Suppressor macrophage treated with lipopolysaccharide for 1 hour (primary cell): ENCODE data around the gene OSER1.
"Not testable (repeated sequence)": the region's sequence is repeated elsewhere in the genome, so short reads cannot be mapped to it uniquely, and the experiment has no call there.

Experiments
- DNase-seq, 3 donors: peaks; one replicate each; pipeline ENCODE4 v3.0.0-alpha.2; 2020 to 2022

The OSER1 gene

DNA sequence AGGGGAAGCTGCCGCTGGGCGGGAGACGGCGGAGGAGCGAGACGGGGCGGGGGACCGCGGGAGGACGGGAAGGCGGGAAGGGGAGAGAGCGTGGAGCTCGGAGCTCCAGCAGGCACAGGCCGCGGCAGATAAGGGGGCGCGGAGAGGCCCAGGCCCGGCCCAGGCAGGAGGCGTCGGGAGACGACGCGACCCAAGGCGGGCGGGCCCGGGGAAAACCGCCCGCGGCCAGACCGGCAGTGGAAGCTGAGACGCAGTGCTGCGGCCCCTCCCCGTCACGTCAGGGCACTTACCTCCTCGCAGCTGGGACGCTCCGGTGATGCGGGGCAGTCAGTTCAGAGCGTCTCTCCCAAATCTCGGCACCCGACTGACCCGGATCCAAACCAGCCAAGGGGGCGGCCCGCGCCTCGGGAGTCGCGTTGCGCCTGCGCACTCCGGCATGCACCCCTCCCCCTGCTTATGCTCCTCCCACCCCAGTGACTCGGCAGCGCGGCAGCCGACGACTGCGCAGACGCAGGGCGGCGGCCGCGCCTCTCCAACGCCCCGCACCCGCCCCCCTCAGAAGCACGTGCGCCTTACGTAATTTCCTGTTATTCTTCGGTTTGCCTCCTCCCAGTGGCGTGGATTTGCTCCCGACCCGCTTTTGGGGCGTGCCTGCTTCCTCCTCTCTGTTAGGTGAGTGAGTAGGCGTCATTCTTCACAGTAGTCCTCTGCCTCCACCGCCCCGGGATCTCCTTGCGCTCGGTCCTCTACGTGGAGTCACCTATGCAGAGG lies at the start of gene OSER1:
OSER1 (minus strand) TSS at position 366 of the 771 bp plus-strand sequence. CDS start 3,814 bp downstream, outside the sequence.
- peak; percentile 98 to 99 (median 99) for DNase-seq

DNA sequence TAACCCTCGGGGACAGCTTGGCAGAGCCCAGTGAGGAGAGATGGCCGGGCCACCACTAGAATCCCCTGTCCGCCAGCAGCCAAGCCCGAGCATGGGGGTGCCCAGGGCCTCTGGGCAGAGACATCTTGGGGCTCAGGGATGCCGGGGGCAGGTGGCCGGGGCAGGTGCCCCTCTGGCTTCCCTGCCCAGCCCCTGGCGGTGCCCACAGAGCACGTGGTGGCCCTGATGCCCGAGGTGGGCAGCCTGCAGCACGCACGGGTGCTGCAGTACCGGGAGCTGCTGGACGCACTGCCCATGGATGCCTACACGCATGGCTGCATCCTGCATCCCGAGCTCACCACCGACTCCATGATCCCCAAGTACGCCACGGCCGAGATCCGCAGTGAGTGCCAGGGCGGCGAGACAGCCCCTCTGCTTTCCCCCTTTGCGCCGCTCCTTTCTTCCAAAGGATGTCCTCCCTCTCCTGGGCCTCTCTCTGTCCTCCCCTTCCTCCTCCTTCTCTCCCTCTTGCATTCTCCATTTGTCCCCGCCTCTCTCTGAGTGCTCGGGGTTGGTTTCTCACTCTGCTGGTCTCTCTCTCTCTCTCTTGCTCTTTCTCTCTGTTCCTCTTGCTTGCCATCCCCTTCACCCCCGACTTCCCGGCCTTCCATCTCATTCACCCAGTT lies 47.8 kb upstream of the OSER1 start:
- DNase-seq: no peak

DNA sequence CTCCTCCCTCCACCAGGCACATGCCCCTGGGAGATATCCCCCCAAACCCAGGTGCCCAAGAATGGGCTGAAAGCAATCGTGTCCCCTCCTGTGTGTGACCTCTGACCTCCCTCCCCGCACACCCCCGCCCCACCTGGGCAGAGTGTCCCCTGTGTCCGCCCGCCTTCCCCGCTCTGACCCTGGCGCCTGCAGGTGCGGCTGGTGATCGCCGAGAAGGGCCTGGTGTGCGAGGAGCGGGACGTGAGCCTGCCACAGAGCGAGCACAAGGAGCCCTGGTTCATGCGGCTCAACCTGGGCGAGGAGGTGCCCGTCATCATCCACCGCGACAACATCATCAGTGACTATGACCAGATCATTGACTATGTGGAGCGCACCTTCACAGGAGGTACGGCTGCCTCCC lies 46.4 kb upstream of the OSER1 start:
- no peak for DNase-seq

DNA sequence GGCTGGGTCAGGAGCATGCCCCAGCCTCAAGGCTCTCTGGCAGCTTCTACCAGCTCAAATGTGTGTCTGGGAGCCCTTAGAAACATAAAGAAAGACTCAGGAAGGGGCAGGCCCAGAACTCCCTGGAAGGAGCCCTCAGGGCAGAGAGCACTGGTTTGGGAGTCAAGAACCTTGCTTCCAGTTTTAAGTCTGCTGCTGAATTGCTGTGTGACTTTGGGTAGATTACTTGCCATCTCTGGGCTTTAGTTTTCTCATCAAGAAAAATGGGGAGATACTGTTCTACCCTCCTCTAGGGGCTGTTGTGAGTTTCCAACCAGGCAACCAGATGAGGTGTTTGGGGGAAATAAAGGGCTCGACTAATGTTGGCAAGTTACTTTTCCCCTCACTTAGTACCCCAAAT lies 45.4 kb upstream of the OSER1 start:
- no peak for DNase-seq

DNA sequence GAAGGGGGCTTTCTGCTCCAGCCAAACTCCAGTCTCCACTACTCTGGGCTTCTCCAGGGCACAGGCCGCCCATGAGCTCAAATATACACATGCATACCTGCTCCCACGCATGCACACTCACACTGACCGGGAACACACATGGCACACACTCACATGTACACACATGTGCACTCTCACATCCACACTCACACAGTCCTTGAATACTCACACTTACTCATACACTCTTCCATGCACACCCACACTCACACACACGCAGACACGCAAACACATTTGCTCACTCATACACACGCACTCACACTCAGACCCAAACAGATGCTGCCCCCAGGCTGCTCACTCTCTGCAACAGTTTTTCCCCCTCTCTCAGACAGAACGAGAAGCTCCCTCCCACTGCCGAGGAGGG lies 43.5 kb upstream of the OSER1 start:
- DNase-seq: no peak

DNA sequence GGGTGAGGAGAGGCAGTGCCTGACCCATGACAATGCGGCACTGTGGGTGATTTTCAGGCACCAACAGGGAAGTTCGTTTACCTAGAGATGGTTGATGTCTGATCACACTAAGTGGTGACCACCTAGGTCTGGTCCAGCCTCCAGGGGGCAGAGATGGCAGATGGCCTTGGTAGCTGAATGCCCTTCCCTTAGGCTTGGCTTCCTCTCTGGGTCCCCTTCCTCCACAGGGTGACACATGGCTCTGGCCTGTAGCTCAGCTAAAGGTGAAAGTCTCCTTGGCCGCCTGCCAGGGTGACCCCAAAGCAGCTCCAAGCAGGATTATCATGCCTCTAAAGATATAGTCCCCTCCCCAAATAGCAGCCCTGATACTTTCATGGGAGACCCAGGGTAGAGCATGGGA lies 43.0 kb upstream of the OSER1 start:
- no peak for DNase-seq

DNA sequence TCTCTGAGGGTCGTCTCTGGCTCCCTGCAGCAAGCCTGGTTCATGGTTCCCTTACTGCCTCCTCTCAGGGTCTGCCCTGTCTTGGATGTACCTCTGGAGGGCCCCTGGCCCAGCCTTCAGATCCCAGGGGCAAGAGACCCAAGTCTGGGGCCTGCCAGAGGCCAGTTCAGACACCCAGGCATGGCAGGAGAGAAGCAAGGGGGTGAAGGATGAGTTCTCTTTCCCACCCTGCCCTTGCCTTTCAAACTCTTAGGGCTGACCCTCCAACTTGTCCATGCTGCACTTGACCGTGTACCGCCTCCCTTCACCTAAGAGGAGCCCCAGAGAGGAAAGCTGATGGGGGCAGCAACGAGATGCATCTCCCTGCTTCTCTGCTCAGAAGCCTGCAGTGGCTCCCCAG lies 40.7 kb upstream of the OSER1 start:
- DNase-seq: no peak

DNA sequence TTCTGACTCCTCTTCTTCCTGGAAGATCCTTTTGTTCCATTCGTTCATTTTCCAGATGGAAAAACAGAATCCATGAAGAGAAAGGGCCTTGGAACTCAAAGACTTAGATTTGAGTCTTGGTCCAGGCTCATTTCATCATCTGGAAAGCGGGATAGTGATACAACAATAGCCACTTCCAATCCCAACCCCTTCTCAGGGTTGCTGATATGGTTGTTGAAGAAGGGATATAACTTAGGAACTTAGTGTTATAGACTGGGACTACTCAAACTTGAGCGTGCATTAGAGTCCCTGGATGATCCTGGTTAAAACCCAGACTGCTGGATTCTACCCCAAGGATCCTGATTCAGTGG lies 37.8 kb upstream of the OSER1 start:
- no peak for DNase-seq

DNA sequence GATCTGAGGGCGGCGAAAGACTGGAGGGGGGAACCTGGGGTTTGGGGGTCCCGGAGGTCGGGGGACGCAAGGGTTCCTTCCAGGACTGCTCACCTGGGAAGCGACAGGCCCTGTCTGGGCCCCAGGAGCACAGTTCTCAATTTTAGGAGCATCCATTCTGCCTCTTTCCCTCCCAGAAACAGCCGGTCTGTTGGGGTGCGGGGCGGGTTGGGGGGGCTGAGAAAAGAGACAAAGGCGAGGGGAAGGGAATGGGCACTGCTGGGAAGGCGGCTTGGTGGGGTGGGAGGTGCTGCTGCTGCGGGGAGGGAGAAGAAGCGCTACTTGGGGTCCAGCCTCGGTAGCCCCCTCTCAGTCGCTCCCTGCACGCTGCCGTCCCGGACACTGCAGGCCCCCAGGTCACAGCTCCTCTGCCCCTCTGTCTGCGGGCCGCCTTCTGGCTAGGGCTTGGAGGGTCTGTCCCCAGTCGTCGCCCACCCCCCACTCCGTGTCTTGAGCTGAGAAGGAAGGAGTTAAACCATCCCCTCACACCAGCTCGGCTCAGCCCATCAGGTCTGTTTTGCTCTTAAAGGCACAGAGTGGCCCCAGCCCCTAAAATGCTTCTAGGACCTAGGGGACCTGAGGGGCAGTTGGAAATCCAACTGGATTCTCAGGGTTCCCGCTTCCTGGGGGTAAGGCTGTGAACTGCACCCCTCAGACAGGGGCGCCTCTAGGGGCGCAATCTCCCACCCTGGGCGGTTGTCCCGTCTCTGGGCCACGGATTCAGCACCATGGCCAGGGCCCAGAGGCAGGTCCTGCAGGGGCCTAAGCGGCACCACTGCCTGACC lies 37.2 kb upstream of the OSER1 start:
- peak in 2 of 3 donors; percentile 31 to 49 for DNase-seq

DNA sequence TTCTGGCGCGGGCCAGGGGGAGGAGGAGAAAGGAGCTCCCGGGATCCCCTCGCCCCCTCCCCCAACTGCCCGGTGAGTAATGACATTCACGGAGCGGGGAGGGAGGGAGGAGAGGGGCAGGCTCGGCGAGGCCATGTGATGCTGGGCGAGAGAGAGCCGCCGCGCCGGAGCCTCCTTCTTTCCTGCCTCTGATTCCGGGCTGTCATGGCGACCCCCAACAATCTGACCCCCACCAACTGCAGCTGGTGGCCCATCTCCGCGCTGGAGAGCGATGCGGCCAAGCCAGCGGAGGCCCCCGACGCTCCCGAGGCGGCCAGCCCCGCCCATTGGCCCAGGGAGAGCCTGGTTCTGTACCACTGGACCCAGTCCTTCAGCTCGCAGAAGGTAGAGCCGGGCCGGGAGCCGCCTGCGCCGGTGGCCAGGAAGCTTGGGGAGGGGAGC lies 36.6 kb upstream of the OSER1 start, which contains the start of gene GDAP1L1:
GDAP1L1 (plus strand) TSS at position 178 of the 441 bp plus-strand sequence; CDS start at position 205, 27 bp downstream.
- DNase-seq: no peak

DNA sequence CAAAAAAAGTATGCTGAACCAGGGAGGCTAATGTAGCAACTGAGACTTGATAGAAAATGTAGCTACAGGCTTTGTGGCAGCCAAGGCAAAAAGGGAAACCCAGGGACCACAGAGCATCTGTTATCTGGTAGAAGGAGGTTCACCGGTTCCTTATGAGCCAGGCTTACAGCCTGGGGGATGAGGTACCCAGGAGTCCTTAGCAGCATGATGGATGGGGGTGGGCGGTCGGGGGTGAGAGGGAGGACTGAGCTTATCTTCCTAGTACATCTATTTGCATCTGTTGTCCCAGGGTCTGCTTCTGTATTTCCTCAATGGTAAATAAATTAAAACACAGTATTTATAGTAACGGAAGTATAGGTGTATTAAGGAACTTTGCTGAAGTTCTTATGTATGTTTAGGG lies 35.4 kb upstream of the OSER1 start:
- no peak for DNase-seq

DNA sequence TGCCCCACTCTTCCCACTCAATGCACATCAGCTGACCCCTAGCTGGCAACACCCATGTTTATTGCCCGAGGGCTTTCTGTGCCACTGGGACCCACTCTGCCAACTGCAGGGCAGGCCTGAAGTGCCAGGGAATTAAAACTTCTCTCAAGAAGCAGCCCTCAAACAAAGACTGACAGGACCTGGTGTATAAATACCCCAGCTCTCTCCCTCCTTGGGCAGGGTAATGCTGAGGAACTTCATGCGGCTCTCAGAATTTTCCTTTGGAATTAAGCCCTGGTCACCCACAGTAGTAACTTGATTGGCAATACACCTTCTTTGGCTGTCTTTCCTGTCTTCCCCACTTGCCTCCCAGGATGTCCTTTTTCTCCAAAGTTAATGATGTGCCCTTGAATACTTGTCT lies 31.2 kb upstream of the OSER1 start:
- DNase-seq: no peak

DNA sequence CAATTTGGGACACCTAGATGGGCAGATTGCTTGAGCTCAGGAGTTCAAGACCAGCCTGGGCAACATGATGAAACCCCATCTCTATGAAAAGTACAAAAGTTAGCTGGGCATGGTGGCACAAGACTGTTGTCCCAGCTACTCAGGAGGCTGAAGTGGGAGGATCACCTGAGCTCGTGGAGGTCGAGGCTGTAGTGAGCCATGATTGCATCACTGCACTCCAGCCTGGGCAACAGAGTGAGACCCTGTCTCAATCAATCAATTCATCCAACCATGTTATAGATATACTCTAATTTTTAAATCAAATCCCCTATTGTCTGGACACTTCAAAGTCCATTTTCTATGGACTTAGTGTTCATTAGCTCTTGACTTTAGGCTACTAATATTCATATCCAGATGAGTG lies 26.3 kb upstream of the OSER1 start:
- DNase-seq: not testable (repeated sequence)

DNA sequence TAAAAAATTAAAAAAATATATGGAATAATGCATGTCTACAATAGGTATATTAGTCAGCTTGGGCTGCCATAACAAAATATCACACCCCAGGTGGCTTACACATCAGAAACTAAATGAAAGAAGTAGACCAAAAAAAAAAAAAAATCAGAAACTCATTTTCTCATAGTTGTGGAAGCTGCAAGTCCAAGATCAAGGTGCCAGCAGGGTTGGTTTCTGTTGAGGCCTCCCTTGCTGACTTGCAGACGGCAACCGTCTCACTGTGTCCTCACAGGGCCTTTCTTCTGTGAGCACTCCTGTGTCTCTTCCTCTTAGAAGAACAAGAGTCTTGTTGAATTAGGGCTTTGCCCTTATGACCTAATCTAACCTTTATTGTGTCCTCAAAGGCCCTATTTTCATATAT lies 25.1 kb upstream of the OSER1 start:
- no peak for DNase-seq

DNA sequence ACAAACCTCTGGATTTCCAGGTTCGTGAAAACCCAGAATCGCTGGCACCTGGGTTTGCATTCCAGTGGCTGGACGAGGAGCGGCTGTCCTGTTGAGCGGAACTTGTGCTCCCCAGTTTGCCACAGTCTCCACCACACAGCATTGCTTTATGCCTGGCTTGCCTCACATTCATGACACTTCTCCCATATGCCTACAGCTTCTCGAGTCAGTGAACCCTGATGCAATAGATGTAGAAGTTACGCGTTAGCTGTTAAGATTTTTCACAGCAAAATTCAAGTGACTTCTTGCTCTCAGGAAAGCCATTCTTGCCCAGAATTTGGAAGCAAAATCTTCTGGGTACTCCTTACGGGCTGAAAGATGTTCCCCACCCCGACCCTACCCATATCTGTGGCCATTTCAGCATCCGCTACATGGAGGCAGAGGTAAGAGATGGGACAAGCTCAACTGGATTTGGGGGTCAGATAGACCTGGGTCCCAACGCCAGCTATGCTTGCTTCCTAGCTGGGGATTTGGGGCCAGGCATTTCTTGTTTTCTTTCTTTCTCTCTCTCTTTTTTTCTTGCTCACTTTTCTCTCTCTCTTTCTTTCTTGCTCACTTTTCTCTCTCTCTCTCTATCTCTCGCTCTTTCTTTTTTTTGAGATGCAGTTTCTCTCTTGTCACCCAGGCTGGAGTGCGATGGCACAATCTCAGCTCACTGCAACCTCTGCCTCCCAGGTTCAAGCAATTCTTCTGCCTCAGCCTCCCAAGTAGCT lies 24.2 kb upstream of the OSER1 start:
- DNase-seq: no peak

DNA sequence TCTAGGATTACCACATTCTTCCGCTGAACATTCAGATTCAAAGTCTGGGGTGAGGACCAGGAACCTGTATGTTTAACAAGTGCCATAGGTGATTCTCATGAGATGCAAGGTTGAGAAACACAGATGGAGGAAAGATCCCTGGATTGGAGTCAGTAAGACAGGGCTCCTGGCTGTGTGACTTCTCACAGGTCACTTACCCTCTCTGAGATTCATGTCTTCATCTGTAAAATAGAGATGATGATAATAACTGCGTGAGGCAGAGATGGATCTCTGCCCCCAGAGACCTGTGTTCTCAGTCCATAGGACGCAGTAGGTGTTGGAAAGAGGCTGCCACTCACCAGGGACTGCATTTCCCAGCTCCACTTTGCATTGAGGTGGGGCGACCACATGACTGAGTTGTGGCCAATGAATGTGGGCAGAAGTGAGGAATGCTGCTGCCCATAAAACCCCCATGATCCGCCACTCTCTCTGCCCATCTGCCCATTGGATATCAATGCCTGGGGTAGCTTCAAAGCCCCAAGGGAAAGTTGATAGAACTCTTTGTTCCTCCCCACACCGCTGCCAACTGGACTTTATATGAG lies 23.0 kb upstream of the OSER1 start:
- DNase-seq: no peak

DNA sequence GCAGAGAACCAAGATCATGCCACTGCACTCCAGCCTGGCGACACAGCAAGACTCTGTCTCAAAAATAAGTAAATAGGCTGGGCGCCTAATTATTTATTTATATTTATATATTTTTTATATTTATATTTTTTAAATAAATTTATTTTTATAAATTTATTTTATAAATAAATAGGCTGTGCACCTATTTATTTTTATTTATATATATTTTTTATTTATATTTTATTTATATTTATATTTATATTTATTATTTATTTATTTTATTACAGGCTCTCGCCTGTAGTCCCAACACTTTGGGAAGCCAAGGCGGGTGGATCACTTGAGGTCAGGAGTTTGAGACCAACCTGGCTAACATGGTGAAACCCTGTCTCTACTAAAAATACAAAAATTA lies 21.9 kb upstream of the OSER1 start:
- not testable (repeated sequence) for DNase-seq

DNA sequence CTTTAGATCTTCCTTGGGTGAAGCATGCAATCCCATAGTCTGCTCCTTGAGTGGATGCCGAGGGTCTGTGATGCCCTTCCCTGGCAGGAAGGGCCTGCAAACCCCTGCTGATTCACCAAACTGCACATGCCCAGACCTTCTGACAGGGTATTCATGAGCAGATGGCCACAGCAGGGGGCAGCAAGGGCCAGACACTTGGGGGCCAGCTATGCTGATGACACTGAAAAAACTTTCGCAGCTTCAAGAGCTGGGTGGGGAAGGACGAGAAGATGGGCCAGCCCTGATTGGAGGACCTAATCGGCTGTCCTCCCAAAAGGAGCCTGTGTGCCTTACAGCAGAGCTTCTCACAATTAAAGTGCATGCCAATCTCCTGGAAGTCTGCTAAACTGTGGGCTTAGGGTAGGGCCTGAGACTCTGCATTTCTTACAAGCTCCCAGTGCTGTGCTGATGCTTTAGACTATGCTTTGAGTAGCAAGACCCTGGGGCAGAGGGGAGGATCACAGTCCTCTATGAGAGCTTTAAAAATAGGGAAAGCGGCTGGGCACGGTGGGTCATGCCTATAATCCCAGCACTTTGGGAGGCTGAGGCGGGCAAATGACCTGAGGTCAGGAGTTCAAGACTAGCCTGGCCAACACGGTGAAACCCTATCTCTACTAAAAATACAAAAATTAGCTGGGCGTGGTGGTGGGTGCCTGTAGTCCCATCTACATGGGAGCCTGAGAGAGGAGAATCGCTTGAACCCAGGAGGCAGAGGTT lies 21.3 kb upstream of the OSER1 start:
- no peak for DNase-seq

DNA sequence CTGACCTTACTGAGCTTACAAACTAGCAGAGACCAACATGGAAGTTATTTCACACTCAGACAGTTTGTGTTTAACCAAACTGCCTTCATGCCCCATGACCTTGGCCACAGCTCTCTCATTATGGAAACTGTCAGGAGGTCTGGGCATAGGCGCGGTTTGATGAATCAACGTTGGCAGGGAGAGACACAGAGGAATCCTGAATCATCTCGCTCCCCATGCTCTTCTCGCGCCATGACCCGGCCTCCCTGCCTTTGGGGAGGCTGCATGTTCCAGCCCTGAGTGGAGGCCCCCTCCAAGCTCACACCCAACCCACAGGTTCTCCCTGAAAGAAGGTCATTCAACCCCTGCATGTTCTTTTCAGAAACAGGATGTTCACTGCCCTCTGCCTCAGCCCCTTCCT lies 20.6 kb upstream of the OSER1 start:
- DNase-seq: no peak

DNA sequence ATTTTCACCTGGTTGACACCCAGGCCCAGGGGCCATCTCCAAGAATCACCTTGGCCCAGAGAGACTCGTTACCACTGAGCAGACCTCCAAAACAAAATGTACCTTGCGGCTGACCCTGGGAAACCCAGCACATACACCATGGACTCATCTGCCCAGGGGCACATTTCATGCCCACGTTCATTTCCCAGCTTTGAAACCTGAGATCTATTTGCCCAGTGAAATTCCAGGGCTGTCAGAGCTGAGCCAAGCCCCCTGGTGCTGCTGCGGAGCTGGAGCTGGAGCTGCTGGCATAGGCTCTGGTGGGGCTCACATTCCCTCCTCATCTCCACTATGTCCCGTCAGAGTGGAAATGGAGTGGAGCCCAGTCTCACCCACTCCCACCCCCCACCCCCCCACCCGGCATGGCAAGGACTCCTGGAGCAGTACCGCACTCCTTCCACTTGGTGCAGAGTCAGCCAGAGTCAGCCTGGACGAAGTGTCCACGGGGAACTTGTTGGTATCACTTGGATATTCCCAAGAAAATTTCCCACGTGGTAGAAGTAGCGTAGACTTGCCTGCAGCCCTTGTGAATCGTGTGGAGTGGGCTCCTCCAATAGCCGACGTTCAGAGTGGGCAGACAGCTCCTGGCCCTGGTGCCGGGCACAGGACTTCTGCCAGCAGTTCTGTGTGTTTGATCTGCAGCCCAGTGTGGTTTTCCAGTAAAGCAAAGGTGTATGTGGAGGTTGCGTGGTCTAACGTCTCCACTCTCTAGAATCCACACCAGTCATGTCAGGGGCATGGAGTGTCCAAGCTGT lies 18.1 kb upstream of the OSER1 start:
- no peak for DNase-seq

DNA sequence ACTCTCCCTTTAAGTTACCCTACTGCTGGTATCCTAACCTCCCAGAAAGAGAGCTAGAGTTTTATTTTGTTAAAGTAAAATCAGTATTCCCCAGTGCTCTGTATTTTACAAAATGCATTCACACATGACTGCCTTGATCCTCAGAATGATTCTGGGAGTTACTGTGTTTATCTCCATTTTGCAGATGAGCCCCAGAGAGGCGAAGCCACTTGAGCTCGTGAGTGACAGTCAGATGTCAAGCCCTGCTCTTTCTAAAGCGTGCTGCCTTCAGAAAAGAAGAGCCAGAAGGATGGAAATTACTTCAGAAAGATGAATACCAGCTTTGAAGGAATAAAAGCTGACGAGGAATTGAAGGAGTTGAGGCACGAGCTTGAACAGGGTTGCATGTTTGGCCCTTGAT lies 14.1 kb upstream of the OSER1 start:
- no peak for DNase-seq
